Testis (tissue), 3 donors: ENCODE results near the gene DPH7. TPM values are rescaled to one million over a fixed set of nuclear protein-coding genes. Genes with fewer than 3 reads are reported as not detected.
"Not testable (repeated sequence)": the region's sequence is repeated elsewhere in the genome, so short reads cannot be mapped to it uniquely, and the experiment has no call there.

Source experiments
- DNase-seq: peaks from one replicate; pipeline ENCODE4 v3.0.0-alpha.2; 2019
- H3K27ac ChIP-seq, 2 donors: fragments of 200-600 bp; sonication (generic); one replicate each; pipeline ENCODE4 v1.5.1; 2019
- H3K27me3 ChIP-seq: fragments of 200-600 bp; sonication (generic); one replicate; pipeline ENCODE4 v1.5.1; 2019
- H3K36me3 ChIP-seq: fragments of 200-600 bp; sonication (generic); one replicate; pipeline ENCODE4 v1.5.1; 2017; ENCODE audit warnings: low read depth; ENCODE audit errors: missing control alignments
- H3K4me1 ChIP-seq: fragments of 200-600 bp; sonication (generic); one replicate; pipeline ENCODE4 v1.5.1; 2019
- H3K4me3 ChIP-seq, 2 donors: fragments of 200-600 bp; sonication (generic); one replicate each; pipeline ENCODE4 v1.5.1; 2017 to 2019
- H3K9me3 ChIP-seq: fragments of 200-600 bp; sonication (generic); one replicate; pipeline ENCODE4 v1.5.1; 2017
- CTCF ChIP-seq, 3 experiments: fragments of 450-650 bp in 2 of 3; fragments of 200-600 bp in 1 of 3; sonication (generic) in 1 of 3; IDR thresholded peaks; one replicate each; pipeline ENCODE4 v1.5.1; 2016 to 2019; ENCODE audit warnings: antibody characterized with exemption in 3 of 3, mild to moderate bottlenecking in 2 of 3, moderate library complexity in 1 of 3
- POLR2A ChIP-seq: fragments of 450-650 bp; IDR thresholded peaks from one replicate; pipeline ENCODE4 v1.6.1; 2017; ENCODE audit warnings: antibody characterized with exemption, mild to moderate bottlenecking, moderate library complexity
- WGBS, 2 donors: methylation state at CpG; one replicate each; pipeline ENCODE4 v1.1.5; 2018; 5-methylcytosine and 5-hydroxymethylcytosine counted together
- intact Hi-C: fragments of 100-400 bp; cut with DNase I; formaldehyde crosslinking; loops from one replicate; pipeline ENCODE4 v1.15.1; 2023; ENCODE audit warnings: low total_unique reads
- polyA plus RNA-seq: library from polyadenylated mRNA; stranded (reverse); fragments of 350-450 nt; fragmentation: Illumina TruSeq; extraction: RNeasy Lipid Tissue Mini Kit (QIAGEN cat#74804); gene quantifications from one replicate; pipeline ENCODE4 v1.2.3, GENCODE V29; 2014; ENCODE audit warnings: low read depth, low replicate concordance; ENCODE audit not compliant: insufficient read depth
- total RNA-seq, 2 donors: library from RNA; depleted of rRNA; stranded (reverse); fragments of >200 nt; gene quantifications; one replicate each; pipeline ENCODE4 v1.2.3, GENCODE V29; 2016

DPH7 gene
- total and polyA plus RNA-seq, 3 donors from 2014 or later: 34.7 to 92.5 (median 61.8) TPM

DNA sequence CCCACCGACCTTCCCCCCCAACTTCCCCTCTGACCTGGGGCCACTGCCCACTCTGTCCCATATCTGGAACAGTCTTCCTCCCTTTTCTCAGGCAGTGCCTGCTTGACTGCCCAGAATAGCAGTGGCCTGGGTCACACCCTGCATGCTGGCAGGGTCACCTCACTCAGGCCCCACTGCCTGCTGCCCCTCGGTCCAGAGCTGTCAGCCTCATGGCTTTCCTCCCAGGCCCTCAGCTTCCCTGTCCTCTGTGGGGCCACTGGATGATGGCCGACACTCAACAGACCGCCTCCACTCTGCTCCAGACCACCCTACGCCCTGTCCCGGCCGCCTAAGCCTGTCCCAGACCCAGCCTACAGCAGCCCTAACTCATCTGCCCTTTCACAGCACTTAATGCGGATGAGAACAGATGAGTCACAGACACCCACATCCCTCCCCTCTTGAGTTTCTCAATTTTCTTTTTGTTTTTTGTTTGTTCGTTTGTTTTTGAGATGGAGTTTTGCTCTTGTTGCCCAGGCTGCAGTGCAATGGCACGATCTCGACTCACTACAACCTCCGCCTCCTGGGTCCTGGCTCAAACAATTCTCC lies 34.5 kb downstream of the DPH7 start:
- H3K27me3 ChIP-seq: no peaks in the 10 kb centered on the region
- no peak overlapping the region for H3K27ac ChIP-seq
- no peaks in the 10 kb centered on the region for H3K36me3 ChIP-seq
- intact Hi-C loops: no loop called here
- DNase-seq: no peak
- TF ChIP-seq CTCF (IDR thresholded peaks at IDR 0.05) (no peak), POLR2A (no peak)
- 85 to 87% methylated on average over 12 of the region's 12 CpGs for WGBS, 2 donors
- H3K9me3 ChIP-seq: no peaks in the 10 kb centered on the region
- H3K4me3 ChIP-seq: no peak overlapping the region
- no peaks in the 10 kb centered on the region for H3K4me1 ChIP-seq

- Histone ChIP-seq H3K27ac (no peak overlapping the region), H3K27me3 (no peaks in the 10 kb centered on the region), H3K36me3 (no peaks in the 10 kb centered on the region), H3K9me3 (no peaks in the 10 kb centered on the region), H3K4me1 (no peaks in the 10 kb centered on the region), H3K4me3 (no peak overlapping the region)
- WGBS, 2 donors: 92 to 95% methylated on average over 14 to 25 of the region's 25 CpGs
- intact Hi-C loops: no loop called here
- no peak for TF ChIP-seq POLR2A
- TF ChIP-seq CTCF (IDR thresholded peaks at IDR 0.05): no peak
- no peak for DNase-seq
Observed at GRCh38 chr9:137543237-137543963, 35.3 kb downstream of the DPH7 start.

- no peak for DNase-seq
- no peak overlapping the region for H3K27ac ChIP-seq
- intact Hi-C loops: no loop called here
- no peaks in the 10 kb centered on the region for H3K27me3 ChIP-seq
- H3K4me3 ChIP-seq: no peak overlapping the region
- H3K36me3 ChIP-seq: no peaks in the 10 kb centered on the region
- 93 to 95% methylated on average over 20 of the region's 20 CpGs for WGBS, 2 donors
- H3K9me3 ChIP-seq: no peaks in the 10 kb centered on the region
- no peaks in the 10 kb centered on the region for H3K4me1 ChIP-seq
- TF ChIP-seq CTCF (IDR thresholded peaks at IDR 0.05) (no peak), POLR2A (no peak)
Observed at GRCh38 chr9:137542486-137542885, 36.2 kb downstream of the DPH7 start.

GRCh38 chr9:137540536-137540935 lies 38.2 kb downstream of the DPH7 start:
- TF ChIP-seq POLR2A (no peak), CTCF (IDR thresholded peaks at IDR 0.05) (no peak)
- Histone ChIP-seq H3K27me3 (no peaks in the 10 kb centered on the region), H3K9me3 (no peaks in the 10 kb centered on the region), H3K4me1 (no peaks in the 10 kb centered on the region), H3K36me3 (no peaks in the 10 kb centered on the region), H3K4me3 (no peak overlapping the region), H3K27ac (no peak overlapping the region)
- 92 to 94% methylated on average over 17 to 18 of the region's 18 CpGs for WGBS, 2 donors
- intact Hi-C loops: no loop called here
- DNase-seq: no peak

- DNase-seq: no peak
- no peaks in the 10 kb centered on the region for H3K9me3 ChIP-seq
- H3K27me3 ChIP-seq: no peaks in the 10 kb centered on the region
- no peak overlapping the region for H3K4me3 ChIP-seq
- intact Hi-C loops: no loop called here
- no peaks in the 10 kb centered on the region for H3K4me1 ChIP-seq
- H3K27ac ChIP-seq: no peak overlapping the region
- TF ChIP-seq CTCF (IDR thresholded peaks at IDR 0.05) (no peak), POLR2A (no peak)
- H3K36me3 ChIP-seq: no peaks in the 10 kb centered on the region
- 95 to 97% methylated on average over 11 to 16 of the region's 16 CpGs for WGBS, 2 donors
Observed at GRCh38 chr9:137538058-137538457, 40.7 kb downstream of the DPH7 start.

GRCh38 chr9:137536594-137537131 lies 42.1 kb downstream of the DPH7 start:
- H3K36me3 ChIP-seq, H3K4me1 ChIP-seq, H3K27me3 ChIP-seq, H3K9me3 ChIP-seq, DNase-seq, intact Hi-C loops, H3K4me3 ChIP-seq, H3K27ac ChIP-seq: not testable (repeated sequence)
- WGBS, 2 donors: 84 to 88% methylated on average over 16 of the region's 16 CpGs
